Endothelial cell (in vitro differentiated cells): ENCODE results near the gene RABL2A. TPM values are rescaled to one million over a fixed set of nuclear protein-coding genes. Genes with fewer than 3 reads are reported as not detected.
"Not testable (repeated sequence)": the region's sequence is repeated elsewhere in the genome, so short reads cannot be mapped to it uniquely, and the experiment has no call there.

ENCODE experiments used
- DNase-seq: peaks from one replicate; pipeline ENCODE4 v3.0.0; 2021; ENCODE audit warnings: low spot score
- H3K27ac Mint-ChIP-seq: one replicate; pipeline ENCODE4 v1.8.0; 2021; ENCODE audit warnings: mixed read lengths, inconsistent platforms; ENCODE audit not compliant: unreplicated experiment
- H3K27me3 Mint-ChIP-seq: one replicate; pipeline ENCODE4 v1.8.0; 2021; ENCODE audit warnings: mild to moderate bottlenecking, moderate library complexity, mixed read lengths, inconsistent platforms; ENCODE audit not compliant: unreplicated experiment
- H3K36me3 Mint-ChIP-seq: one replicate; pipeline ENCODE4 v1.8.0; 2021; ENCODE audit warnings: mild to moderate bottlenecking, low read depth, mixed read lengths, inconsistent platforms; ENCODE audit not compliant: unreplicated experiment
- H3K4me1 Mint-ChIP-seq: one replicate; pipeline ENCODE4 v1.8.0; 2021; ENCODE audit warnings: mild to moderate bottlenecking, mixed read lengths, inconsistent platforms; ENCODE audit not compliant: unreplicated experiment
- H3K4me3 Mint-ChIP-seq: one replicate; pipeline ENCODE4 v1.8.0; 2021; ENCODE audit warnings: mild to moderate bottlenecking, mixed read lengths, inconsistent platforms; ENCODE audit not compliant: unreplicated experiment
- H3K9me3 Mint-ChIP-seq: one replicate; pipeline ENCODE4 v1.8.0; 2021; ENCODE audit warnings: mixed read lengths, inconsistent platforms; ENCODE audit not compliant: unreplicated experiment
- total RNA-seq: library from RNA; stranded (reverse); fragmentation: NEBNext Ultra II Directional; extraction: Animal tissue kit (Norgen Biotek cat#: 25700); gene quantifications from one replicate; pipeline ENCODE4 v1.2.1, GENCODE V29; 2021; ENCODE audit not compliant: unreplicated experiment

The RABL2A gene
- total RNA-seq, 1 donor from 2014 or later: 17.4 TPM

DNA sequence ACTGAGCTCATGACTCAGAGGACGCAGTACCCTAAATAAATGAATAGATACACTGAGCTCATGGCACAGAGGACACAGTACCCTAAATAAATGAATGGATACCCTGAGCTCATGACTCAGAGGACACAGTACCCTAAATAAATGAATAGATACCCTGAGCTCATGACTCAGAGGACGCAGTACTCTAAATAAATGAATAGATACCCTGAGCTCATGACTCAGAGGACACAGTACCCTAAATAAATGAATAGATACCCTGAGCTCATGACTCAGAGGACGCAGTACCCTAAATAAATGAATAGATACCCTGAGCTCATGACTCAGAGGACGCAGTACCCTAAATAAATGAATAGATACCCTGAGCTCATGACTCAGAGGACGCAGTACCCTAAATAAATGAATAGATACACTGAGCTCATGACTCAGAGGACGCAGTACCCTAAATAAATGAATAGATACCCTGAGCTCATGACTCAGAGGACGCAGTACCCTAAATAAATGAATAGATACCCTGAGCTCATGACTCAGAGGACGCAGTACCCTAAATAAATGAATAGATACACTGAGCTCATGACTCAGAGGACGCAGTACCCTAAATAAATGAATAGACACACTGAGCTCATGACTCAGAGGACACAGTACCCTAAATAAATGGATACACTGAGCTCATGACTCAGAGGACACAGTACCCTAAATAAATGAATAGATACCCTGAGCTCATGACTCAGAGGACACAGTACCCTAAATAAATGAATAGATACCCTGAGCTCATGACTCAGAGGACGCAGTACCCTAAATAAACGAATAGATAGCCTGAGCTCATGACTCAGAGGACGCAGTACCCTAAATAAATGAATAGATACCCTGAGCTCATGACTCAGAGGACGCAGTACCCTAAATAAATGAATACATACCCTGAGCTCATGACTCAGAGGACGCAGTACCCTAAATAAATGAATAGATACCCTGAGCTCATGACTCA, 24.1 kb downstream of the RABL2A start:
- not testable (repeated sequence) for H3K27me3 Mint-ChIP-seq, H3K9me3 Mint-ChIP-seq, H3K27ac Mint-ChIP-seq, H3K36me3 Mint-ChIP-seq, H3K4me1 Mint-ChIP-seq, DNase-seq, H3K4me3 Mint-ChIP-seq

DNA sequence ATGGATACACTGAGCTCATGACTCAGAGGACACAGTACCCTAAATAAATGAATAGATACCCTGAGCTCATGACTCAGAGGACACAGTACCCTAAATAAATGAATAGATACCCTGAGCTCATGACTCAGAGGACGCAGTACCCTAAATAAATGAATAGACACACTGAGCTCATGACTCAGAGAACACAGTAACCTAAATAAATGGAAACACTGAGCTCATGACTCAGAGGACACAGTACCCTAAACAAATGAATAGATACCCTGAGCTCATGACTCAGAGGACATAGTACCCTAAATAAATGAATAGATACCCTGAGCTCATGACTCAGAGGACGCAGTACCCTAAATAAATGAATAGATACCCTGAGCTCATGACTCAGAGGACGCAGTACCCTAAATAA, 25.5 kb downstream of the RABL2A start:
- not testable (repeated sequence) for H3K27ac Mint-ChIP-seq, H3K27me3 Mint-ChIP-seq

DNA sequence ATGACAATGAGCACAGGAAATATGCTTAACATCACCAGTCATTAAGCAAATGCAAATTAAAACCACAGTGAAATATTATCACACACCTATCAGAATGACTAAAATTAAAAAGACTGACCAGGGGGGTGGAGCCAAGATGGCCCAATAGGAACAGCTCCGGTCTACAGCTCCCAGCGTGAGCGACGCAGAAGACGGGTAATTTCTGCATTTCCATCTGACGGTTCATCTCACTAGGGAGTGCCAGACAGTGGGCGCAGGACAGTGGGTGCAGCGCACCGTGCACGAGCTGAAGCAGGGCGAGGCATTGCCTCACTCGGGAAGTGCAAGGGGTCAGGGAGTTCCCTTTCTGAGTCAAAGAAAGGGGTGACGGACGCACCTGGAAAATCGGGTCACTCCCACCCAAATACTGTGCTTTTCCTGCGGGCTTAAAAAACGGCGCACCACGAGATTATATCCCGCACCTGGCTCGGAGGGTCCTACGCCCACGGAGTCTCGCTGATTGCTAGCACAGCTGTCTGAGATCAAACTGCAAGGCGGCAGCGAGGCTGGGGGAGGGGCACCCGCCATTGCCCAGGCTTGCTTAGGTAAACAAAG, 29.1 kb downstream of the RABL2A start:
- not testable (repeated sequence) for H3K27me3 Mint-ChIP-seq, DNase-seq, H3K4me1 Mint-ChIP-seq, H3K36me3 Mint-ChIP-seq, H3K27ac Mint-ChIP-seq, H3K9me3 Mint-ChIP-seq
- peak overlapping the region; percentile 86 for H3K4me3 Mint-ChIP-seq

More for the DNA sequence above, 25.5 kb downstream of the RABL2A start:
- not testable (repeated sequence) for DNase-seq, H3K4me3 Mint-ChIP-seq, H3K36me3 Mint-ChIP-seq, H3K9me3 Mint-ChIP-seq, H3K4me1 Mint-ChIP-seq

DNA sequence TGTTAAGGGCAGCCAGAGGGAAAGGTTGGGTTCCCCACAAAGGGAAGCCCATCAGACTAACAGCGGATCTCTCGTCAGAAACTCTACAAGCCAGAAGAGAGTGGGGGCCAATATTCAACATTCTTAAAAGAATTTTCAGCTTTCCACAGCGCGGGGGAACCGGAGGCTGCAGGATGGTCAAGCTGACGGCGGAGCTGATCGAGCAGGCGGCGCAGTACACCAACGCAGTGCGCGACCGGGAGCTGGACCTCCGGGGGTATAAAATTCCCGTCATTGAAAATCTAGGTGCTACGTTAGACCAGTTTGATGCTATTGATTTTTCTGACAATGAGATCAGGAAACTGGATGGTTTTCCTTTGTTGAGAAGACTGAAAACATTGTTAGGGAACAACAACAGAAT, 30.7 kb downstream of the RABL2A start:
- H3K36me3 Mint-ChIP-seq, DNase-seq, H3K4me3 Mint-ChIP-seq, H3K9me3 Mint-ChIP-seq, H3K27me3 Mint-ChIP-seq, H3K4me1 Mint-ChIP-seq, H3K27ac Mint-ChIP-seq: not testable (repeated sequence)

DNA sequence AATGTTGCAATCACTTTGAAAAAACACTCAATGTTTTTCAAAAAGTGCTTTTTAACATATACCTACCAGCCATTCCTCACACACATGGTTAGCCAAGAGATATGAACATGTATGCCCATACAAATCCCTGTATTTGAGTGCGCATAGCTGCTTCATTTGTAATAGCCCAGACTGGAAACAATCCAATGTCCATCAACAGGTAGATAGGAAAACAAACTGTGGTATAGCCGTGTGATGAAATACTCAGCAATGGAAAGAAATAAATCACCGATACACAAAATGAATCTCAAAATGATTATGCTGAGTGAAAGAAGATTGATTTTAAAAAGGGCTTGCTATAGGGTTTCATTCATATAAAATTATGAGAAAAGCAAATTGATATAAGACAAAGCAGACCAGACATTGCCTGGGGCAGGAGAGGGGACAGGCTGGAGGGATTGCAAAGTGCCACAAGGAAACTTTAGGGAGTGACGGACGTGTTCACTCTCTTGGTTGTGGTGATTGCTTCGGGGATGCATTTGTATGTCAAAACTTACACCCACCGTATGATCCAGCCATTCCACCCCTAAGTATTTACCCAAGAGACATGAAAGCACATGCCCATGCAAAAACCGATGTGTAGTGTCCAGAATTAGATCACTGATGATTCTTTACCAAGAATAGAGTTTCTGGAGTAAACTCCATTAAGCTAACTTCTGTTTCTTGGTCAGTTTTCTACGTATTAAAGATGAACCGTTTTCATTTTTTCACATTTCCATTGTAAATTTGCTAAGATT, 36.4 kb downstream of the RABL2A start:
- DNase-seq, H3K4me1 Mint-ChIP-seq, H3K27me3 Mint-ChIP-seq, H3K27ac Mint-ChIP-seq, H3K36me3 Mint-ChIP-seq, H3K4me3 Mint-ChIP-seq, H3K9me3 Mint-ChIP-seq: not testable (repeated sequence)

DNA sequence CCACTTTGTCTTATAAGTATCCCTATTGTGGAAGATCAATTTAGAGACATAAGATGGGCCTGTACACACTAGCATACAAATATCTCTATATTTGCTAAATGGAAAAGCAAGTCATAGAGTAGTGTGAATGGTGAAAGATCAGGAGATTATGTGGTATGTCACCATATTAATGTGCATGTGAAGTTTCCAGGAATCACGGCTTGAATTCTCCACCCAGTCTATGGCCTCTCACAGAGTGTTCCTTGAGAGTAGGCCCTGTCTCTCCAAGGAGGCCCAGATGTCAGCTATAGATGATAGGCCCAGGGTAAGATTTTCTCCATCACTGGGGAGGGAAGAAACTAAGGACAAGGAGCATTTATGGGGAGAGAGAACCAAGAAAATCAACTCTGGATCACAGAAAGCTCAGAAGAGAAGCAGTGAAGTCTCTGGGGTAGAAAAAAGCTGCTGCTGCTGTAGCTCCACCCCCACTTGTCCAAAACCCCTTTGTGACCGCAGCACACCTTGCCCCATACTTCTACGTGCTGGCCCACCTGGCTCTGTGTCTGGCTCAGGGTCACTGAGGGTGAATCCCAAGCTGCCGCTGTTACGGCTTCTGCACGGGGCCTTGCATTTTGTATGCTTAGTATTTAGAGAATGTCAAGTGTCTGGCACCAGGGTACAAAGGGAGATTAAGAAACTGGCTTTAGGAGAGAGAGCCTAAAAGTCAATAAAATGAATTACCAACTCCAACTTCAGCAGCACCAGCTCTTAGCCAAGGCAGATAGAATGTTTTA, 37.9 kb downstream of the RABL2A start:
- not testable (repeated sequence) for DNase-seq, H3K36me3 Mint-ChIP-seq, H3K4me3 Mint-ChIP-seq, H3K27me3 Mint-ChIP-seq, H3K4me1 Mint-ChIP-seq, H3K27ac Mint-ChIP-seq, H3K9me3 Mint-ChIP-seq

DNA sequence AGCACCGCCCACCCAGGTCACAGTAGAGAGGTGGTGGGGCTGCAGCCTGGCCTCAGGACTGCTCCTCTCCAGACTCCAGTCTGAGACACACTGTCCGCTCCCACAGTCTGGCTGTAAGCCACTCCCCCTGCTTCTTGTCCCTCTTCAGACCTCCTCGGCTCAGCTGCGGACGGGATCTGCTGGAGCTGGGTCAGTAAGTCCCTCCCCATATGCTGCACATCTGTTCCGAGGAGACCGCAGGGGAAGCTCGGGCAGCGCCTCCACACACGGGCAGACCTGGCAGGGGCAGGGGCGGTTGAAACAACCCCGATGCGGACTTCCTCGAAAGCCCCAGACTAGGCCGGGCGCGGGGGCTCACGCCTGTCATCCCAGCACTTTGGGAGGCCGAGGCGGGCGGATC, 41.9 kb downstream of the RABL2A start:
- not testable (repeated sequence) for H3K36me3 Mint-ChIP-seq, H3K27ac Mint-ChIP-seq

More for the DNA sequence above, 41.9 kb downstream of the RABL2A start:
- H3K27me3 Mint-ChIP-seq, H3K4me1 Mint-ChIP-seq, H3K9me3 Mint-ChIP-seq, H3K4me3 Mint-ChIP-seq, DNase-seq: not testable (repeated sequence)
